HFFc6 (cell line): Measurements from ENCODE around the gene SH2D5. TPM values are rescaled to one million over a fixed set of nuclear protein-coding genes. Genes with fewer than 3 reads are reported as not detected.

Source experiments
- DNase-seq: peaks from one replicate; pipeline ENCODE4 v3.0.0-alpha.2; 2018
- H3K27ac Mint-ChIP-seq: 2 replicates; pipeline ENCODE4 v1.8.0; 2020; ENCODE audit warnings: mild to moderate bottlenecking, mixed read lengths
- H3K27me3 Mint-ChIP-seq: 2 replicates; pipeline ENCODE4 v1.8.0; 2021; ENCODE audit warnings: mild to moderate bottlenecking, moderate library complexity, mixed read lengths; ENCODE audit not compliant: insufficient read depth
- H3K36me3 Mint-ChIP-seq: 2 replicates; pipeline ENCODE4 v1.8.0; 2021; ENCODE audit warnings: low read depth, mixed read lengths
- H3K4me1 Mint-ChIP-seq: 2 replicates; pipeline ENCODE4 v1.8.0; 2020; ENCODE audit warnings: low read depth, mixed read lengths
- H3K4me3 Mint-ChIP-seq: 2 replicates; pipeline ENCODE4 v1.8.0; 2020; ENCODE audit warnings: mild to moderate bottlenecking, moderate library complexity, mixed read lengths
- H3K9me3 Mint-ChIP-seq: 2 replicates; pipeline ENCODE4 v1.8.0; 2020; ENCODE audit warnings: mild to moderate bottlenecking, mixed read lengths
- CTCF ChIP-seq: fragments of 200-600 bp; sonication (generic); IDR thresholded peaks from 2 replicates; pipeline ENCODE4 v1.5.0; 2021; ENCODE audit warnings: antibody characterized with exemption, mild to moderate bottlenecking
- total RNA-seq, 6 experiments: library from RNA; stranded (reverse); fragmentation: NEBNext Ultra II Directional; extraction: Animal tissue kit (Norgen Biotek cat#: 25700); gene quantifications; 2 replicates in 1 of 6; 3 replicates in 5 of 6; pipeline ENCODE4 v1.2.3, GENCODE V29; 2021

SH2D5 gene
- total RNA-seq, 6 experiments from 2014 or later = 12.0 to 15.9 (median 13.2) TPM

- no peak for DNase-seq
- Mint-ChIP-seq H3K27me3 (peaks cover 4% of the 10 kb centered on the region), H3K27ac (peak overlapping the region; percentile 55; the same call in 1 of the 2 replicates), H3K4me1 (peaks cover 32% of the 10 kb centered on the region), H3K9me3 (no peaks in the 10 kb centered on the region), H3K36me3 (peaks cover 11% of the 10 kb centered on the region), H3K4me3 (peak overlapping the region; percentile 82)
- no peak for TF ChIP-seq CTCF
Measured at GRCh38 chr1:20731057-20731991, 1.2 kb downstream of the SH2D5 start.

- TF ChIP-seq CTCF = no peak
- peaks cover 5% of the 10 kb centered on the region for H3K36me3 Mint-ChIP-seq
- peaks cover 4% of the 10 kb centered on the region for H3K27me3 Mint-ChIP-seq
- peak overlapping the region; percentile 82 for H3K4me3 Mint-ChIP-seq
- no peak overlapping the region for H3K27ac Mint-ChIP-seq
- DNase-seq = no peak
- H3K9me3 Mint-ChIP-seq = no peaks in the 10 kb centered on the region
- H3K4me1 Mint-ChIP-seq = peaks cover 29% of the 10 kb centered on the region
Measured at GRCh38 chr1:20730690-20731056, 1.8 kb downstream of the SH2D5 start.

- Mint-ChIP-seq H3K27me3 (peaks cover 4% of the 10 kb centered on the region), H3K9me3 (peaks cover 4% of the 10 kb centered on the region), H3K4me1 (peaks cover 31% of the 10 kb centered on the region), H3K4me3 (peak overlapping the region; percentile 60), H3K27ac (no peak overlapping the region), H3K36me3 (peaks cover 3% of the 10 kb centered on the region)
- DNase-seq = no peak
- no peak for TF ChIP-seq CTCF
Measured at GRCh38 chr1:20729990-20730689, 2.4 kb downstream of the SH2D5 start.

- DNase-seq = no peak
- Mint-ChIP-seq H3K27ac (no peak overlapping the region), H3K36me3 (peaks cover 8% of the 10 kb centered on the region), H3K4me3 (no peak overlapping the region), H3K9me3 (peaks cover 6% of the 10 kb centered on the region), H3K4me1 (peaks cover 35% of the 10 kb centered on the region), H3K27me3 (peaks cover 4% of the 10 kb centered on the region)
- TF ChIP-seq CTCF = no peak
Measured at GRCh38 chr1:20729155-20729931, 3.2 kb downstream of the SH2D5 start.

- Mint-ChIP-seq H3K4me3 (no peak overlapping the region), H3K9me3 (peaks cover 6% of the 10 kb centered on the region), H3K36me3 (peaks cover 8% of the 10 kb centered on the region), H3K27ac (no peak overlapping the region), H3K27me3 (peaks cover 5% of the 10 kb centered on the region), H3K4me1 (peaks cover 27% of the 10 kb centered on the region)
- no peak for TF ChIP-seq CTCF
- DNase-seq = no peak
Measured at GRCh38 chr1:20728371-20729154, 3.9 kb downstream of the SH2D5 start.
